Right ventricle myocardium superior (tissue), 1 donor: ENCODE data around the gene WIPF2. TPM values are rescaled to one million over a fixed set of nuclear protein-coding genes. Genes with fewer than 3 reads are reported as not detected.

Source experiments
- ATAC-seq: fragments of 200-7000 bp; cut with Tn5 transposase; one replicate; pipeline ENCODE4 v1.9.1; 2020; ENCODE audit warnings: mild to moderate bottlenecking; ENCODE audit not compliant: poor library complexity
- DNase-seq: peaks from one replicate; pipeline ENCODE4 v3.0.0-alpha.2; 2020
- intact Hi-C: fragments of 100-400 bp; cut with DNase I; formaldehyde crosslinking; loops from one replicate; pipeline ENCODE4 v1.11.2; 2022
- microRNA-seq: library from miRNA; unstranded; fragments of <30 nt; microRNA quantifications from one replicate; pipeline ENCODE4 v1.2.0, GENCODE V29; 2020
- total RNA-seq: library from RNA; stranded (reverse); fragmentation: NEBNext Ultra II Directional; extraction: Animal tissue kit (Norgen Biotek cat#: 25700); gene quantifications from one replicate; pipeline ENCODE4 v1.2.1, GENCODE V29; 2021
- donor health status: DM: no; HTN: yes; CAD: no; lungs with severe emphysema.

The WIPF2 gene
- total RNA-seq, 1 donor from 2014 or later, result 11.8 TPM

DNA sequence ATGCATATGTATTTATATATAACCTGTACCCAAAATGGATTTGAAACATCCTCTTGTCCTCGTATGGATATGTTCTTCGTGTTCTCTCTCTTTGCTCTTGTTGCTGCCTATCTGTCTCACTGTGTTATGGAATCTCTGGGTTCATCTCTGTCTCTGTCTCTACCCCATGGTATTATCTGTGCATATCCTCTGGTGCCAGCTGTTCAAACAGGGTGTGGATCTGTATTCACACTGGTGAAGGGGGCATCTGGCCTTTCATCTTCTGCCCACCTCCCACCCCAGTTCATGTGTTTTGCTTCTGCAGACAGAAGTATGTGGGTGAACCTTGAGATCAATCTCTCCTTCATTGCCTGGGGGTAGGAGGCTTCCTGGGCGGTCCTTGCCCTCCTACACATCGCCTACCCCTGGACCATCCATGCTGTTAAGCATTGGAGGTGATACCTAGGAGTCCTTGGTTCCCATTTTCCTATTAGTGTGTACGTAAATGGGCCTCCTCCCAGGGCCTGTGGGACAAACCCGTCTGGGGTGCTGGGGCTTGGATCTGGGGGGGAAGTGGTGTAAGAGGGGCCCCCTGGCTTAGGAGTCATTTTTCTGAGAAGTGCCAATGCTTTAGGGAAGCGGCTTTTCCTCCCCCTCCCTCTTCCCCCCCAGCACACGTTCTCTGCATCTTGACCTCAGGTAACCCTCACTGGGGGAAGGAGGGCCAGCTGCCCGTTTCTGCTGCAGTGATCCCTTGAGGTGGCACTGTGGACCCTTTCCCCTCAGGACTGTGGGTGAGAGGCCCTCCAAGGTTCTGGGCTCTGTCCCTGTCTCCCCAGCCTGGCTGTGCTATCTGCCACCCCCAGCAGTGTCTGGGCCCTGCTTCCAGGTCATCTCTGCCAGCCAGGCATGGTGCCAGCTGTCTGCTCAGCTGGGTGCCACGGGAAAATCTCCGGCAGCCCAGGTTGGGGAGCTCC, 111.0 kb downstream of the WIPF2 start:
- peak; percentile 89 for DNase-seq
- intact Hi-C loops, result no loop called here
- ATAC-seq, result peak; percentile 44

- peak; percentile 47 for DNase-seq
- no peak for ATAC-seq
- intact Hi-C loops, result no loop called here
These were observed 111.9 kb downstream of the WIPF2 start for GRCh38 chr17:40330850-40331470.

- ATAC-seq, result peak; percentile 91
- intact Hi-C loops, result no loop called here
- DNase-seq, result peak; percentile 96
These were observed 112.9 kb downstream of the WIPF2 start for GRCh38 chr17:40331743-40332641.

Small RNA genes lying within 50 kb of the gene (microRNA-seq; reads per million reads assigned to microRNA genes)
- not detected for gene MIR6867

Other genes with a start within 250 kb of the WIPF2 start
- gene PSMD3, start 238.5 kb upstream of the WIPF2 start, total RNA-seq, result 88.0 TPM
- not detected for gene CSF3, start 203.9 kb upstream of the WIPF2 start, total RNA-seq
- gene MED24, start 164.9 kb upstream of the WIPF2 start, total RNA-seq, result 54.0 TPM
- 80.0 TPM for gene THRA, start 156.3 kb upstream of the WIPF2 start, total RNA-seq
- gene NR1D1, start 118.7 kb upstream of the WIPF2 start, total RNA-seq, result 21.1 TPM
- 46.8 TPM for gene MSL1, start 97.3 kb upstream of the WIPF2 start, total RNA-seq
- 45.9 TPM for gene CASC3, start 78.8 kb upstream of the WIPF2 start, total RNA-seq
- 2.7 TPM for gene RAPGEFL1, start 41.8 kb upstream of the WIPF2 start, total RNA-seq
- 1.1 TPM for gene CDC6, start 68.6 kb downstream of the WIPF2 start, total RNA-seq
- 15.8 TPM for gene RARA, start 89.9 kb downstream of the WIPF2 start, total RNA-seq
- gene GJD3, start 145.4 kb downstream of the WIPF2 start, total RNA-seq, result 1.3 TPM
- 2.9 TPM for gene TOP2A, start 198.6 kb downstream of the WIPF2 start, total RNA-seq
- gene IGFBP4, start 224.1 kb downstream of the WIPF2 start, total RNA-seq, result 157 TPM